ENCODE results near the gene PXK. TPM values are rescaled to one million over a fixed set of nuclear protein-coding genes. Genes with fewer than 3 reads are reported as not detected.

PXK gene
- total and polyA plus RNA-seq, 10 of the 15 experiments (the other 5 are each of a cell fraction or from before 2014, with no cell fraction given): 8.4 to 38.0 (median 27.6) TPM

DNA sequence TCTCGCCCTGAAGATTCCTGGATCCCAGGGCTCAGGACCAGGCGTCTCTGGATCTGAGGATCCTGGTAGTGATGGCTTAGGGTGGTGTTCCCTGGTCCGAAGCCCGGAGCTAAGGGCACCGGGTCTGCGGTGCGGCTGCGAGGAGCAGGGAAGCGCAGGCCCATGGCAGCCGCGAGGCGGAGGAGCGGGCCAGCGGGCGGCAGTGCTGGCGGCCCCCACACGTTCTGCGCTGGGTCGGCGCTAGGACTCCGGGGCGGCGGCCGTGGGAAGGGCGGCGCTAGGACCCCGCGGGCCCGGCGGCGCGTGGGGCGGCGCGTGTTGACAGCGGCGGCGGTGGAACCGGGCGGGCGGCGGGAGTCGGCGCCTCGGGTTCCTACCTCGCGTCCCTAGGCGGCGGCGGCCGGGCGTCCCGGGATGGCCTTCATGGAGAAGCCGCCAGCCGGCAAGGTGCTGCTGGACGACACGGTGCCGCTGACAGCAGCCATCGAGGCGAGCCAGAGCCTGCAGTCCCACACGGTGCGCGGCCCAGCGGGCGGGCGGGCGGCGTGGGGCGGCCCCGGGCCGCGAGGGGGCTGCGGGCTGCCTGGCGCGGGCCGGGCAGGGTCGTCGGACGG is at the start of gene PXK (continued):
- TF ChIP-seq, protein P1, sequence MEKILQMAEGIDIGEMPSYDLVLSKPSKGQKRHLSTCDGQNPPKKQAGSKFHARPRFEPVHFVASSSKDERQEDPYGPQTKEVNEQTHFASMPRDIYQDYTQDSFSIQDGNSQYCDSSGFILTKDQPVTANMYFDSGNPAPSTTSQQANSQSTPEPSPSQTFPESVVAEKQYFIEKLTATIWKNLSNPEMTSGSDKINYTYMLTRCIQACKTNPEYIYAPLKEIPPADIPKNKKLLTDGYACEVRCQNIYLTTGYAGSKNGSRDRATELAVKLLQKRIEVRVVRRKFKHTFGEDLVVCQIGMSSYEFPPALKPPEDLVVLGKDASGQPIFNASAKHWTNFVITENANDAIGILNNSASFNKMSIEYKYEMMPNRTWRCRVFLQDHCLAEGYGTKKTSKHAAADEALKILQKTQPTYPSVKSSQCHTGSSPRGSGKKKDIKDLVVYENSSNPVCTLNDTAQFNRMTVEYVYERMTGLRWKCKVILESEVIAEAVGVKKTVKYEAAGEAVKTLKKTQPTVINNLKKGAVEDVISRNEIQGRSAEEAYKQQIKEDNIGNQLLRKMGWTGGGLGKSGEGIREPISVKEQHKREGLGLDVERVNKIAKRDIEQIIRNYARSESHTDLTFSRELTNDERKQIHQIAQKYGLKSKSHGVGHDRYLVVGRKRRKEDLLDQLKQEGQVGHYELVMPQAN (conservative IDR thresholded peaks at IDR 0.05): peak; percentile 95
- TF ChIP-seq RUNX3 (IDR thresholded peaks at IDR 0.05; ENCODE audit: low read length): peak; percentile 71
- TF ChIP-seq POU2F2 (IDR thresholded peaks at IDR 0.05; ENCODE audit: borderline replicate concordance, low read depth, low read length): peak; percentile 58; the same call in 2 of the 3 replicates
- TF ChIP-seq, protein P2, sequence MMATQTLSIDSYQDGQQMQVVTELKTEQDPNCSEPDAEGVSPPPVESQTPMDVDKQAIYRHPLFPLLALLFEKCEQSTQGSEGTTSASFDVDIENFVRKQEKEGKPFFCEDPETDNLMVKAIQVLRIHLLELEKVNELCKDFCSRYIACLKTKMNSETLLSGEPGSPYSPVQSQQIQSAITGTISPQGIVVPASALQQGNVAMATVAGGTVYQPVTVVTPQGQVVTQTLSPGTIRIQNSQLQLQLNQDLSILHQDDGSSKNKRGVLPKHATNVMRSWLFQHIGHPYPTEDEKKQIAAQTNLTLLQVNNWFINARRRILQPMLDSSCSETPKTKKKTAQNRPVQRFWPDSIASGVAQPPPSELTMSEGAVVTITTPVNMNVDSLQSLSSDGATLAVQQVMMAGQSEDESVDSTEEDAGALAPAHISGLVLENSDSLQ (IDR thresholded peaks at IDR 0.05): no peak
- peak; percentile 64 for TF ChIP-seq MYC (IDR thresholded peaks at IDR 0.05; ENCODE audit: insufficient read depth, insufficient read length, insufficient replicate concordance, low read length, severe bottlenecking)

DNA sequence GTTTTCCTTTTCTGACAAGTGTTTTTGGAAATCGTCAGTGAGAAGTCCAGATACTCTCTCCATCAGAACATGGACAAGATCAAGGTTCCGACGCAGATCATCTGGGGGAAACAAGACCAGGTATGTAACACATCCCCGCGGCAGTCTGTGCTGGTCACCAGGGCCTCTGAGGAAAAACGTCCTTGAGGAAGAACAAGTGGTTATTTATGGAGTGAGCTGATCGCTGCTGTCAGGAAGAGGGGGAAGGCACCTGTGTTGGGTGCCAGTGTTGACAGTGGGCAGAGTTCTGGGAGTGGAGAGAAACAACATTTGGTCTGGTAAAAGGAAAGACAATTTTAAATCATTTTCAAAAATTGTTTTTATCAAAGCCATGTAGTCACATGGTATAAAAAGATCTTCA is 47.4 kb upstream of the PXK start:
- Histone ChIP-seq H3K4me1 (ENCODE audit: control insufficient read depth, insufficient read depth, low read length) (no peaks in the 10 kb centered on the region), H3K9me3 (replicated peaks; ENCODE audit: control insufficient read depth, insufficient read depth, low read length) (no peaks in the 10 kb centered on the region), H3K27me3 (replicated peaks in 1 of 2; ENCODE audit: control insufficient read depth in 2 of 2, insufficient read depth in 2 of 2, low read length in 1 of 2) (no peaks in the 10 kb centered on the region), H3K36me3 (ENCODE audit: control insufficient read depth in 2 of 2, insufficient read depth in 2 of 2, low read length in 1 of 2) (peaks cover 2 to 11% of the 10 kb centered on the region in 2 experiments; a peak in 2 of 4 replicates), H3K79me2 (ENCODE audit: control insufficient read depth, insufficient read depth, low read length) (no peaks in the 10 kb centered on the region), H3K4me3 (no peak overlapping the region), H3K27ac (ENCODE audit: control insufficient read depth, insufficient read depth) (no peak overlapping the region), H4K20me1 (ENCODE audit: control insufficient read depth, insufficient read depth) (no peaks in the 10 kb centered on the region), H2AFZ (ENCODE audit: control insufficient read depth, low read depth, low read length) (no peak overlapping the region), H3K9ac (ENCODE audit: control insufficient read depth, insufficient read depth, low read length) (no peak overlapping the region), H3K4me2 (ENCODE audit: control insufficient read depth, insufficient read depth) (no peak overlapping the region)
- ChIA-PET RAD21 (ENCODE audit: unreplicated experiment) (no interaction called here), SMC1A (ENCODE audit: uncharacterized antibody, unreplicated experiment) (interaction anchor here (0.7 kb wide), 1 partner anchor 10 kb away, joined by 3 read pairs; no protein-coding TSS in a partner anchor), POLR2A (no interaction called here), CTCF (interaction anchor here (2.6 kb wide), 1 partner anchor 21 kb away, joined by 9 read pairs; the partner anchor contains the start of genes HTD2 and RPP14)
- ATAC-seq (no peak), DNase-seq (ENCODE audit: low read depth, low spot score) (no peak), FAIRE-seq (no peak)
- intact Hi-C loops (cut with micrococcal nuclease; ENCODE audit: unreplicated experiment): no loop called here
- BruUV-seq (replicated peaks): no TSS peak
- in situ Hi-C loops (cut with MboI): no loop called here
- 83% methylated on average over 7 of the region's 7 CpGs for WGBS (ENCODE audit: insufficient coverage, insufficient replicate concordance, low lambda C conversion rate, missing lambda C conversion rate)
- TF ChIP-seq, protein P3, sequence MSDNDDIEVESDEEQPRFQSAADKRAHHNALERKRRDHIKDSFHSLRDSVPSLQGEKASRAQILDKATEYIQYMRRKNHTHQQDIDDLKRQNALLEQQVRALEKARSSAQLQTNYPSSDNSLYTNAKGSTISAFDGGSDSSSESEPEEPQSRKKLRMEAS (IDR thresholded peaks at IDR 0.05; ENCODE audit: low read depth, low read length): no peak
- no peak for TF ChIP-seq CBX5 (IDR thresholded peaks at IDR 0.05; ENCODE audit: low read depth)
- no peak for TF ChIP-seq FOS (IDR thresholded peaks at IDR 0.05; ENCODE audit: borderline replicate concordance, extremely low read depth, insufficient read length)
- no peak for TF ChIP-seq JUNB (IDR thresholded peaks at IDR 0.05)
- TF ChIP-seq MTA2 (IDR thresholded peaks at IDR 0.05; ENCODE audit: low read depth): no peak
- TF ChIP-seq ESRRA (IDR thresholded peaks at IDR 0.05; ENCODE audit: low read length): no peak
- TF ChIP-seq CREB1 (IDR thresholded peaks at IDR 0.05; ENCODE audit: low read depth): no peak
- TF ChIP-seq ZSCAN29 (IDR thresholded peaks at IDR 0.05): no peak
- no peak for TF ChIP-seq SMC3 (IDR thresholded peaks at IDR 0.05; ENCODE audit: borderline replicate concordance, low read length)
- TF ChIP-seq, protein P2 (IDR thresholded peaks at IDR 0.05): no peak
- TF ChIP-seq PAX5 (IDR thresholded peaks at IDR 0.05; ENCODE audit: borderline replicate concordance, low read depth, low read length): no peak
- TF ChIP-seq HDGF (IDR thresholded peaks at IDR 0.05): no peak
- TF ChIP-seq, protein P4, sequence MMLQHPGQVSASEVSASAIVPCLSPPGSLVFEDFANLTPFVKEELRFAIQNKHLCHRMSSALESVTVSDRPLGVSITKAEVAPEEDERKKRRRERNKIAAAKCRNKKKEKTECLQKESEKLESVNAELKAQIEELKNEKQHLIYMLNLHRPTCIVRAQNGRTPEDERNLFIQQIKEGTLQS (IDR thresholded peaks at IDR 0.05; ENCODE audit: borderline replicate concordance, extremely low read depth, low read depth, low read length): no peak
- TF ChIP-seq POLR2AphosphoS2 (IDR thresholded peaks at IDR 0.05; ENCODE audit: low read depth, low read length): no peak
- TF ChIP-seq NR2C2 (IDR thresholded peaks at IDR 0.05; ENCODE audit: borderline replicate concordance, control insufficient read depth, insufficient read length, low read depth): no peak
